NCI-H1048 (cell line): ENCODE measurements around the gene REEP6.
"Not testable (repeated sequence)": the region's sequence is repeated elsewhere in the genome, so short reads cannot be mapped to it uniquely, and the experiment has no call there.

Experiments
- DNase-seq: peaks from one replicate; lab custom pipeline; 2025; lab: John Stamatoyannopoulos, UW

REEP6 gene

DNA sequence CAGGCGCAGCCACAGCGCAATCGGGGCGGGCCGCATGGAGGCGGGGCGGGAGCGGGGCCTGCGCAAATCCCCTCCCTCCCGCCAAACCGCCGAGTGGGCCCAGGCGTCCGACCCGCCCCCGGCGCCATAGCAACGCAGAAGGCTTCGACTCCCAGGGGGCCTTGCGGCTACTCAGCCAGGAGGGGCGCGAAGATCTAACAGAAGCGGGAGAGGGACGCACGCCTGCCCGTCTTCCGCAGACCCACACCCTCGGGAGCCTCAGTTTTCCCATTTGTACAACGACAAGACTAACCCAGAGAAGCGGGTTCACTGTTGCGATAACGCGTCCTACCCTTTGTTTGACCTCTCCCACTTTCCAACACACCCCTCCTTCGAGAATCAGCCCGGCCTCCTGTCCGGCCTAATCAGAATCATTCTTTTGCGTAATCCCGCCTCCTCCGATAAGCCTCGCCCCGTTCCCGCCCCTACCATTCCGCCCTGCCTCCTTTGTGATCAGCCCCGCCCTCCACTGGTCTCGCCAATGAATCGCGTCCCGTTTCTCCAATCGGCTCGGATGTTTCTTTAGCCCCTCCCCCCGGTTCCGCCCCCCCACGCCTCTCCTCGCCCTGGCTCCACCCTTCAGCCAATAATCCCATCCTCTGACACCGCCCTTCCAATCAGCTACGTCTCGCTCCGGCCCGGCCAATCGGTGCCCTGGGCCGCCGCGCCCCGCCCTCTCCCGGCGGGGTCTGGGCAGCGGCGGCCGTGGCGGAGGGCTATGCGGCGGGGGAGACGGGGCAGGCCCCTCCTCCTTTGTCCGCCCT, 469 bp upstream of the REEP6 start, which contains the start of gene PCSK4:
TSS of gene PCSK4 (minus strand) at position 40 of the 803 bp plus-strand sequence. CDS start at position 36, 4 bp downstream.
- DNase-seq, result peak; percentile 99

DNA sequence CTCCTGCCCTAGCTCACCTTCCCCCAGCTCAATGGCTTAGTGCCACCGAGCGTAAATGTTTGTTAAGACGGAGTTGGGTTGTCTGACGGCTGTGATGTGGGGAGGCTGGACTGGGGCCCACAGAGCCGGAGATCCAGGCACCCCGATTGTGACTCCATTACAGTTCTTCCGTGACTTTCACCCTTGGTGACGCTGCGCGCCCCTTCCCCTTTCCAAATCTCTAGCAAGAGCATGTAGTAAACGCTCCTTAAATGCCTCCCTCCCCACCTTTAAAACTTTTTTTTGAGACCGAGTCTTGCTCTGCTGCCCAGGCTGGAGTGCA, 829 bp downstream of the REEP6 start:
- DNase-seq, result no peak

DNA sequence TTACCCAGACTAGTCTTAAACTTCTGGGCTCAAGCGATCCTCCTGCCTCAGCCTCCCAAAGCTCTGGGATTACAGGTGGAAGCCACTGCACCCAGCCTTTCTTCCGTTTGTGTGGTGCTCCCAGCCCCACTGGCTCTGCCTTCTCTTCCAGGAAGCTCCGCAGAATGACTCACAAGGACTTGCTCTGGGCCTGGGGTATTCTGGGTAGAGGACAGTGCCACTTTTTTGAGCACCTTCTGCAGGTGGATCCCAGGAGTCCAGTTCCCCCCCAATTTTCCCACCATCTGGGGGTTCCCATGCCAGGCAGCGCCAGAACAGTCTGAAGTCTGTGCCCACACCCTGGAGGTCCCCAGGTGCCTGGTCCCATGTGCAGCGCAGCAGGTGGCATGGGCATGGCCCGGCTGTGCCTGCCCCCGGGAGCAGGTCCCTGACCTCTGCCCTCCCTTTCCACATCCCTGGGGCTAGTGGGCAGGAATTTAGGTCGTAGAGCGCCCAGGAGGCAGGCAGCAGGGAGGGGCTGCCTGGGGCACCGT, 1.6 kb downstream of the REEP6 start:
- no peak for DNase-seq

DNA sequence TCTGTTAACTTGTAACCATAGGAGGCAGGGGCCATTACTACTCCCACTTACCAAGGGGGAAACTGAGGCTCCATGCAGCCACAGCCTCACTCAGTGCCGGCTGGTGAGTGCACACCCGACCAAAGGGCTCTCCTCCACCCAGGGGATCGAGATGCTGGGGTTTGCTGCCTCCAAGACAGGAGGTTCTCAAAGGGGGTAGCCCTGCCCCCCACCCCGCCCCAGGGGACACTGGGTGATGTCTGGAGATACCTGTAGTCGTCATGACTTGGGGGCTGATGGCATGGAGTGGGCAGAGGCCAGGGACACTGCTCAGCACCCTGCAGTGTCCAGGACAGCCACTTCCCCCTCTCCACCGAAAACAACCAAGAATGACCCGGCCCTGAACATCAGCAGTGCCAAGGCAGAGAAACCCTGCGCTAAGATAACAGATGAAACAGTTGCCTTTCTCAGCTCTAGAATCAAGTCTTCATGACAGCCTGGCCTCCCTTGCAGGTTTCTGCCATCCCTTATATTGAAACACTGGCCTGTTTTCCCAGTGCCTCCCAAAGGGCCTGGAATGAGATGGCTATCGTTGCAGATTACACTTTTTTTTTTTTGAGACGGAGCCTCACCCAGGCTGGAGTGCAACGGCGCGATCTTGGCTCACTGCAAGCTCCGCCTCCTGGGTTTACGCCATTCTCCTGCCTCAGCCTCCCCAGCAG, 3.3 kb downstream of the REEP6 start:
- no peak for DNase-seq

DNA sequence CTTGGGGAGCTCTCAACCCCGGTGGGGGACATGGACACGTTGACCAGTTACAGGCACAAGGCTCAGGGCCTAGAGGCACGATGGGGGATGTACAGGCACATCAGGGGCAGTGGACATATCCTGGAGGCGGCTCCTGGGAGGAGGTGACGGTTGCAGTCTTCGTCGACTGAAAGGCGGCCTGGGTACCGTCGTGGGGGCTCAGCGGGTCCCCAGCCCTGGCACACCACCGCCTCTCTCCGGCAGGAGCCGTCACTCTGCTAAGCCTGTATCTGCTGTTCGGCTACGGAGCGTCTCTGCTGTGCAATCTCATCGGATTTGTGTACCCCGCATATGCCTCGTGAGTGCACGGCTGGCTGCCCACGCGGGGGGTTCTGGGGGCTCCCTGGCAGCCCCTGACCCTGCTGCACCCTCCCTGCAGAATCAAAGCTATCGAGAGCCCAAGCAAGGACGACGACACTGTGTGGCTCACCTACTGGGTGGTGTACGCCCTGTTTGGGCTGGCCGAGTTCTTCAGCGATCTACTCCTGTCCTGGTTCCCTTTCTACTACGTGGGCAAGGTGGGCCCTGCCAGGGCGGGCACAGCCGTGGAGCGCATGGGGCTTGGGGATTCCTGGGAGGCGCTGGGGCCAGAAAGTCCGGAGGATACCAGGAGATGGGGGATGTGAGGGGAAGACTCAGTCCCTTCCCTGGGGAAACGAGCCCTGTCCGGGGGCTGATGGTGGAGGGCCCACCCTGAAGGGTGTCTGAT, 4.2 kb downstream of the REEP6 start:
- DNase-seq, result no peak

DNA sequence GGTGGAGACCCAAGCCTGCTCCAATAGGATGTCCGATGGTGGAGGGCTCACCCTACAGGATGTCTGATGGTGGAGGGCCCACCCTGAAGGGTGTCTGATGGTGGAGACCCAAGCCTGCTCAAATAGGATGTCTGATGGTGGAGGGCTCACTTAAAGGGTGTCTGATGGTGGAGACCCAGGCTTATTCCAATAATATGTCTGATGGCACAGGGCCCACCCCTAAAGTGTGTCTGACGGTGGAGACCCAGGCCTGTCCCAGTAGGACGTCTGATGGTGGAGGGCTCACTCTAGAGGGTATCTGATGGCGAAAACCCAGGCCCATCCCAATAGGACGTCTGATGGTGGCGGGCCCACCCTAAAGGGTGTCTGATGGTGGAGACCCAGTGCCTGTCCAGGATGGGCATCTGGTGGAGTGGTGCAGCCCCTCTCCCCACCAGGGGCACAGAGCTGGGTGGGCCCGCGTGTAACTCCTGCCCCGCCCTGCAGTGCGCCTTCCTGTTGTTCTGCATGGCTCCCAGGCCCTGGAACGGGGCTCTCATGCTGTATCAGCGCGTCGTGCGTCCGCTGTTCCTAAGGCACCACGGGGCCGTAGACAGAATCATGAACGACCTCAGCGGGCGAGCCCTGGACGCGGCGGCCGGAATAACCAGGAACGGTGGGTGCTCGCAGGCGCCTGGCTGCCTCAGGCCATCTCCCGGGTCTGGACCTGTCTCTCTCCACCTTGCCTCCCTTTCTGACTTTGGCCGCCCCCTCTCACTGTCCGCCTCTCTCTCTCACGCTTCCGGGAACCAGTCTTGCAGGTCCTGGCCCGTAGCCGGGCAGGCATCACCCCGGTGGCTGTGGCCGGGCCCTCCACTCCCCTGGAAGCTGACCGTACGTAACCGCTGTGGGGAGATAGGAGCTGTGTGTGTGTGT, 5.1 kb downstream of the REEP6 start:
- no peak for DNase-seq

DNA sequence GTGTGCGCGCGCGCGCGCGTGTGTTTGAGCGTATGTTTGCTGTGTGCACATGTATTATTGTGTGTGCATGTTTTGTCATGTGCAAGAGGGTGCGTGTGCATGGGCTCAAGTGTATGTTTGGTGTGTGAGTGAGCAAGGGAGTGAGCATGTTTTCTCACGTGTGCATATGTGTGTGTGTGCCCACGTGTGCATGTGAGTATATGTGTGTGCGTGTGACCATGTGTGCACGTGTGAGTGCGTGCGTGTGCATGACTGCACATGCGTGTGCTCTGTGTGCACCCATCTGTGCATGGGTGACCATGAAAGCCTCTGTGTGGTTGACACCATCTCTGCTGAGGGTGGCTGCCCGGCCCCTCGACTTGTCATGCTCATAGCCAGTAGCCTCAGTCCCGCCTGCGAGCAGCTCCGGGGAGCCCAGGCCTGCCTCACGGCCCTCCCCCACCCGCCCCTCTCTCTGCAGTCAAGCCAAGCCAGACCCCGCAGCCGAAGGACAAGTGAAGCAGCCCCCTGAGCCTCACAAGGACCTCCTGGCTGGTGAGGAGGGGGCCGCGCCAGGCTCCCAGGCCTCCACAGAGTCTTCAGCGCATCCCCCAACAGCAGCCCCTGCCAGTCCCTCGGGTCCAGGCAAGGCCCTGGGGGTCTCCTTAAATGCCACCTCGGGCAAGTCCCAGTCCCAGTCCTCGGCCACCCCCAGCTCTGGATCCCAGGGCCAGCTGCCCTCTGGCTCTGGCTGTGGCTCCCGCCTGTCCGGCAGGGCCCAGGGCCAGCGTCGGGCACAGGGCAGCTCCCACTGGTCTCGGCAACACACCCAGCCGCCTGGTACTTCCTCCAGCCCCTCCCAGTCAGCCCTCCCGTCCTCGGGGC, 6.0 kb downstream of the REEP6 start:
- DNase-seq, result no peak

DNA sequence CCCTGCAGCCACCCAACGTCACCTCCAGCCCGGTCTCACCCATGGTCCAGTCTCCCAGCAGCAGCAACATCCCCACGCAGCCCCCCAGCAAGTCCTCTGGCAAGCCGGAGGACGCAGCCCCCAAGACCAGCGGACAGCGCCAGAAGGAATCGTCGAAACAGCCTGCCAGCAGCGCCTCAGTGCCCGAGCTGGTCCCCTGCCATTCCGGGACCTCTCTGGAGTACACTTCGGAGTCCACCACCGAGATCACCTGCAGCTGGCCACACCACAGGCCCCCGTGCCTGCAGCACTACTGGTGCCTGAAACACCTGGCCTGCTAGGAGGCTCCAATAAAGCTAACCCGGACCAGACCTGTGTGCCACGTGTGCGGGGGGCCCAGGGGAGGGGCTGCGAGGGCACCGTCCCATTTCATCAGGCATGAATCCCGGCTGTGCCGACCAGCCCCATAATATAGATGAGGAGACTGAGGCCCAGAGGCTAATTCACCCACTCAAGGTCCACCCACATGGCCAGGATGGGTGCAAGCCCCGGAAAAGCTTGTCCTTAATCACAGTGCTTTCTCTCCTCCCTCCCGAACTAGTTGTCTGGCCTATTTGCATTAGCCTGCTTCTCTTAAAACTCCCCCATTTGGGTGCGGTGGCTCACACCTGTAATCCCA, 6.7 kb downstream of the REEP6 start:
- DNase-seq, result no peak

DNA sequence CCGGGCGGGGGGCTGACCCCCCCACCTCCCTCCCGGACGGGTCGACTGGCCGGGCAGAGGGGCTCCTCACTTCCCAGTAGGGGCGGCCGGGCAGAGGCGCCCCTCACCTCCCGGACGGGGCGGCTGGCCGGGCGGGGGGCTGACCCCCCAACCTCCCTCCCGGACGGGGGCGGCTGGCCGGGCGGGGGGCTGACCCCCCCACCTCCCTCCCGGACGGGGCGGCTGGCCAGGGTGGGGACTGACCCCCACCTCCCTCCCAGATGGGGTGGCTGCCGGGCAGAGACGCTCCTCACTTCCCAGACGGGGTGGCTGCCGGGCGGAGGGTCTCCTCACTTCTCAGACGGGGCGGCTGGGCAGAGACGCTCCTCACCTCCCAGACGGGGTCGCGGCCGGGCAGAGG, 8.2 kb downstream of the REEP6 start:
- DNase-seq, result not testable (repeated sequence)

DNA sequence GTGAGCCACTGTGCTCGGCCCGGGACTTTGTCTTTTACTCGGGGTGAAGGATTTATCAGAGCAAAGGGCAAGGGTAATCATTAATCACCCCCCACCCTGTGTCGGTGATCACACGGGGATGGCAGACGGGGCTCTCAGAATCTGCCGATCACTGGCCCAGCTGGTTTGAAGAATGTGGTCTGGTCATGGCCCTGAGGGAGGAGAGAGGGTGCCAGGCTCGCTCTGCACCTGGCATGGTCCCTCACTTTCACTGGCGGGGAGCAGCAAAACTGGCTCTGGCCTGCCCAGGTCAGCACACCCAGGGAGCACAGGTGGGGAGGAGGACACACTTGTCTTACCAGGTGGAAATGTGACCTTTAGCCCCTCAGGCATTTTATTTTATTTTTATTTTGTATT, 10.2 kb downstream of the REEP6 start:
- no peak for DNase-seq

DNA sequence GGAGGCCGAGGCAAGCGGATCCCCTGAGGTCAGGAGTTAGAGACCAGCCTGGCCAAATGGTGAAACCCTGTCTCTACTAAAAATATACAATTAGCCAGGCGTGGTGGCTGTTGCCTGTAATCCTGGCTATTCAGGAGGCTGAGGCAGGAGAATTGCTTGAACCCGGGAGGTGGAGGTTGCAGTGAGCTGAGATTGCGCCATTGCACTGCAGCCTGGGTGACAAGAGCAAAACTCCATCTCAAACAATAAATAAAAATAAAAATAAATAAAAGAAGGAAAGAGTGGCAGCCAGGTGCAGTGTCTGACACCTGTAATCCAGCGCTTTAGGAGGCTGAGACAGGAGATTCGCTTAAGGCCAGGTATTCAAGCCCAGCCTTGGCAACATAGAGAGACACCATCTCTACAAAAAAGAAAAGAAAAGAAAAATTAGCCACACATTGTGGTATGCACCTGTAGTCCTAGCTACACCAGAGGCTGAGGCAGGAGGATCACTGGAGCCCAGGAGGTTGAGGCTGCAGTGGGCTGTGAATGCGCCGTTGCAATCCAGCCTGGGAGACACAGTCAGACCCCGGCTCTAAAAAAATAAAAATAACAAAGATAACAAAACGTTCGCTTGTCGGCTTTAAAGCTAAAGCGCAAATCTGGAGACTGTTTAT, 11.6 kb downstream of the REEP6 start:
- DNase-seq, result no peak

DNA sequence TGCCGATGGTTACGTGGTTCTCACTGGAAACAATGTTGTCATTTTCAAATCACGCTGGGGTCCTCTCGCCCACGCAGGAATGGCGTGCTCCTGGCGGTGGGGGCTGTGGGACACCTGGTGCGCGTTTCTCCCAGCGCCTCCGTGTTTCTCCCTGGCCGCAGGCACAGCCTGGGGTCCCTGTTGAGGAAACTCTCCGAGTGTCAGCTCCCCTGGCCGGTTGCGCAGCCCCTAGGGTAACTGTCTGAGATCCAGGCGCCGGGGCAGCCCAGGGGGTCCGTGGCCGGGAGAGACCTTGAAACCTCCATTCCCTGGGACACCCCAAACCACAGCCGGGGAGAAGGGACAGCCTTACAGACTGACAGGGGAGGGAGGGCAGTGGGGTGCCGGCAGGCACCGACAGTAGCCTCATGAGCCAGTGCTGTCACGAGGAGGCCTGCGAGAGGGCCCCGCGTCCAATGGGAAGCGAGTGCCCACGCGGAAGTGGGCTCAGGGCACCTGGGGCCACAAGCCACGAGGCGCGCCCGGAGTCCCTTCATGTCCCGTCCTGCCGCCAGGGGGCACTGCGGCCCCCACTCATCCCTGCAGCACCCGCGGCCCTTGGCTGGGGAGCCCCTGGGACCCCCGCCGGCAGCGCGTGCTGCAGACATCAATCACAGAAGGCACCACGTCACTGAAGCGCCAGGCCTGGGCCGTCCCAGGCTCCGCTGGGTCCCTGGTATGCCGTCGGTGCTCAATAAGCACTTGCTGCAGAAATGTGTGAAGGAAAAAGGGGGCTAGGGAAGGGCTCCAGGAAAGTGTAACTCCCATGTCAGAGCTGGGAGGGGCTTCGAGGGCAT, 12.3 kb downstream of the REEP6 start:
- DNase-seq, result no peak

DNA sequence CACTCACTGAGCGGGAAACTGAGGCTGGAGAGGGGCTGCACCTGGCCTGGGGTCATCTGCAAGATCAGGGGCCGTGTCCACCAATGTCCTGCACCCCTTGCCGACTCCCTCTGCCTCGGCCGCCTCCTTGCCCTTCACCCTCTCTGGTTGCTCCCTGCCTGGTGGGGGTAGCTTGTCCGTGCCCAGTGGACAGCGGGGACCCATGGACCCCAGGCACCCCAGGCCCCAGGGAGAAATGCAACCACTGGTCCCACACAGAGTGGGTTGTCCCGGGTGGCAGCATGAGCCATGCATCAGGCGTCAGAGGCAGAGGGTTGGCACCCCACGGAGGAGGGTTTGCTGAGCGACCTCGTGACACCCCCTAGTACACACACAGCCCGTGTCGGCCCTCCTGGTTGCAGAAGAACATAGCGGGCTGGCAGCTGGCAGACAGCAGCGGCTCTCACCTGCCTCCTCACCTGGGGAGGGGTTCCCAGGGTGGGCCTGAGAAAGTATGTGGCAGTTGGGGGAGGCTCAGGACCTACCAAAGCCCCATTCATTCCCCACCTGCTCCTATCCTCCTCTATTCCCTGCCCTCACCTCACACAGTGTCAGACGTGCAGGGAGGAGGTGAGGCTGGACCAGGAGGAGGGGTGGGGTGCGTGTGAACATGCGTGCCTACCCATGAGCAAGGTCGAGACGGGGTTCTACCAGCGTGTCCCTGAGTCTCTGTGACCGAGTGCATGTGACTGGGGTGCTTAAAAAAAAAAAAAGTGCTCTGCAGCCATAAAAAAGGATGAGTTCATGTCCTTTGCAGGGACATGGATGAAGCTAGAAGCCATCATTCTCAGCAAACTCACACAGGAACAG, 13.2 kb downstream of the REEP6 start:
- no peak for DNase-seq

DNA sequence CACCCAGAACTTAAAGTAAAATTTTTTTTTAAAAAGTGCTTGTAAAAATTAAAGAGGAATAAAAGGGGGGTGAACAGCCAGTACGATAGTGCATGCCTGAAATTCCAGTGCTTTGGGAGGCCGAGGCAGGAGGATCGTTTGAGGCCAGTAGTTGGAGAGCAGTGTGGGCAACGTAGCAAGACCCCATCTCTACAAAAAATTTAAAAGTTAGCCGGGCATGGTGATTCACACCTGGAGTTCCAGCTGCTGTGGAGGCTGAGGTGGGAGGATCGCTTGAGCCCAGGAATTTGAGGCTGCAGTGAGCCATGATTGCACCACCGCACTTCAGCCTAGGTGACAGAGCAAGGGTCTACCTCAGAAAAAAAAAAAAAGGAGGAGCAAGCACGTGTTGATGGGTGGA, 14.0 kb downstream of the REEP6 start:
- no peak for DNase-seq

DNA sequence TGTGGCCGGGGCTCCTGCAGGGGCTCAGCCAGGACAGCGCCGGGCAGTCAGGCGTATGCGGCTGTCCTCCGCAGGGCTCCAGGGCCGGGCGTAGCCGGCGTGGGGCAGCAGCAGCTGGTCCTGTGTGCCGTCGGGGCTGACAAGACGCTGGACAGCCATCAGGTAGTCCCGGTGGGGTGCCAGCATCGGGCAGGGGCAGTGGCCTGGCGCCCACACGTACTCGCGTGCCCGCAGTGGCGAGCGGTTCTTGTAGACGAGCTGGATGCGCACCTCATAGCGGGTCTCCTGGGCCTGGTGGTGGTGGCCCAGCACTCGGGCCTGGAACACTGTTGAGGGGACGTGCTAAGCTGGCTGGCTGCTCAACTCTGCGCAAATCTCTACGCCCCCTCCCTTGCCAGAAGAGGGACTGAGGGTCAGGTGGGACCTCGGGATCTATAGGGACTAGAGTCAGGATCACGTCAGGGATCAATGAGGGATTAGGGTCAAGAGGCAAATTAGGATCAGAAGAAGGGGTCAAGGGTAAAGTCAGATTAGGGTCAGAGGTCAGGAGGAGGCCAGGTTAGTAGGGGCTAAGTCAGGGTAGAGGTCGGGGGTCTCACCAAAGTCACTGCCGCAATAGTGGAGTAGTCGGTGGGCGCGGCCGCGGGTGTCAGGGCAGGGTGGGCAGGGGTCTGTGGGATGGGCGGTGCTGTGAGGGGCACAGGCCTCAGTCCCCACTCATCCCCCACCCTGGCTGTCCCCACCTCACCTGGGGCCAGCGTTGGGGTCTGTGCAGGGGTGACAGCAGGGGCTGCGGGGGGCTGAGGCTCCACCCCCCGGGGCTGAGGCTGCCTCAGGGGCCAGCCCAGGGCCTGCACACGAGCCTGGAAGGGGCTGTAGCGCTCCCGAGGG, 15.3 kb downstream of the REEP6 start:
- no peak for DNase-seq

DNA sequence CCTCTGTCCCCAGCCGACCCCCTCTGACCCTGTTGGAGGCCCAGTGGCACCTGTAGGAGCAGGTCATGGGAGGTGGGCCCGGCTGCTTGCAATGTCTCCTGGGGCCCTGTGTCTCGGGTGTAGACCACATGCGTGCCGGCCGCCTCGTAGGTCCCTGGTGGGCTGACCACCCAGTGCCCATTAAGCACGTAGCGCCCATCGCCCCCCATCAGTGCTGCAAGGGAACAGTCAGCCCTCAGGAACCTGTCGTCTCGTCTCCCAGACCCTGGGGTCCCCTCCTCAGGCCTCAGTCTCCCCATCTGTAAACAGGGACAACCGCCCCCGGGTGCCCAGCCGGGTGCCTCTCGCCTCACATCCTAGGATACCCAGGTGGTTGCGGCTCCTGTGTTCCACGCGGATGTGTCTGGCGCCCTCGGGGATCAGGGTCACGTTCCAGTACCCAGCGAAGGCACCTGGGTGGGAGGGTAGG, 16.2 kb downstream of the REEP6 start:
- no peak for DNase-seq
